NCI-H146 treated with DMSO at 0.1 percent for 48 hours (cell line): ENCODE measurements around the gene SLC25A33.

Experiments used
- DNase-seq: peaks from one replicate; lab custom pipeline; 2025; ENCODE audit not compliant: unreplicated experiment; lab: John Stamatoyannopoulos, UW

Gene SLC25A33

DNA sequence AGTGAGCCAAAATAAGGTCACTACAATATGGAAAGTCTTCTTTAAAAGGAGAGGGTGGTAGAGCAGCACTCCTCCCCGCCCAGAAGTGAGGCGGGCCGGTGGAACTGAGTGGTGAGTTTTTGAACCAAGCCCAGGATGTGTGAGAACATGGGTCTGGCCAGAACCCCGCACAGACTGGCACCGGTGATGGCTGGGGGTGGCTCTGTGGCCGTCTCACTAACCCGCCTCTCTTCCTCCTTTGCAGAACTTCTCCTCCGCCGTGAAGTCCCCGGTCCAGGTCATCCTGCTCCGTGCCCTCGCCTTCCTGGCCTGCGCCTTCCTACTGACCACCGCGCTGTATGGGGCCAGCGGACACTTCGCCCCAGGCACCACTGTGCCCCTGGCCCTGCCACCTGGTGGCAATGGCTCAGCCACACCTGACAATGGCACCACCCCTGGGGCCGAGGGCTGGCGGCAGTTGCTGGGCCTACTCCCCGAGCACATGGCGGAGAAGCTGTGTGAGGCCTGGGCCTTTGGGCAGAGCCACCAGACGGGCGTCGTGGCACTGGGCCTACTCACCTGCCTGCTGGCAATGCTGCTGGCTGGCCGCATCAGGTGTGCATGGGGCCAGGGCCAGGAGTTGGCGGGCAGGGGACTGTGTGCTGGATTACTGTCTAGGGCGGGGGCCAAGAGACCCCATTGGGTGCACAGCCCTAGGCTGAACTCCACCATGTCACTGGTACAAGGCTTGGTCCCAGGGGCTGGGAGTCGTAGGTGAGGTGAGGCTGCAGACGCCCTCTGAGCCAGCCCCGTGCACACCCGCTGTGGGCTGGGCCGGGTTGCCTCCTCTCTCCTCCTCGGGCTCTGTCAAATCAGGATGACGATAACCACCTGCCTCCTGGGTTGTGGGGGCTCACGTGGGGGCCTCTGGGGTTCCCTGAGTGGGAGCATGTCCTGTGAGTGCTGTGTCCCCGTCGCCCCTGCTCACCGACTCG lies 61.9 kb downstream of the SLC25A33 start:
- DNase-seq = no peak

DNA sequence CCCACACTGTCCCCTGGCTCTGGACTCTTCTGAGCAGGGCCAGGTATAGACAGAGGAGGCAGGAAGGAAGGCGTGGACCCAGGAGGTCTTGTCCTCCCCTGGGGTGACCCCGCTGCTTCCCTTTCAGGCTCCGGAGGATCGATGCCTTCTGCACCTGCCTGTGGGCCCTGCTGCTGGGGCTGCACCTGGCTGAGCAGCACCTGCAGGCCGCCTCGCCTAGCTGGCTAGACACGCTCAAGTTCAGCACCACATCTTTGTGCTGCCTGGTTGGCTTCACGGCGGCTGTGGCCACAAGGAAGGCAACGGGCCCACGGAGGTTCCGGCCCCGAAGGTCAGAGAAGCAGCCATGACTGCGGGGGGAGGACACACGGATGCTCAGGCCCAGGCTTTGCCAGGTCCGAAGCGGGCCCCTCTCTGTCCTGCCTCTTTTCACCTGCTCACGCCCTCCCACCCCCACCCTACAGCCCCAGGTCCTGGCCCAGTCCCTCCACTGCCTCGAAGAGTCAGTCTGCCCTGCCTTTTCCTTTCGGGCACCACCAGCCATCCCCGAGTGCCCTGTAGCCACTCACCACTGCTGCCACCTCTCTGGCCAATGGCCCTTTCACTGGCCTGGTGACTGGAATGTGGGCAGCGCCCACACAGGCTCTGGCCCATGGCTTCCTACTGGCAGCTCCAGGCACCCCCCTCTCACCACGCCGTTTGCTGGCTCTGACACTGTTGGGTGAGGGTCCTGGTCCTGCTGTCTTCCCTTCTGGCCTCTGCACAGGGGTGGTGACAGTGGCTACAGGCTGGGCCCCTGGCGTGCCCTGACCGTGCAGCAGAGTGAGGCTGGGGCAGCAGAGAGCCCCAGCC lies 62.9 kb downstream of the SLC25A33 start:
- DNase-seq = peak; percentile 69

DNA sequence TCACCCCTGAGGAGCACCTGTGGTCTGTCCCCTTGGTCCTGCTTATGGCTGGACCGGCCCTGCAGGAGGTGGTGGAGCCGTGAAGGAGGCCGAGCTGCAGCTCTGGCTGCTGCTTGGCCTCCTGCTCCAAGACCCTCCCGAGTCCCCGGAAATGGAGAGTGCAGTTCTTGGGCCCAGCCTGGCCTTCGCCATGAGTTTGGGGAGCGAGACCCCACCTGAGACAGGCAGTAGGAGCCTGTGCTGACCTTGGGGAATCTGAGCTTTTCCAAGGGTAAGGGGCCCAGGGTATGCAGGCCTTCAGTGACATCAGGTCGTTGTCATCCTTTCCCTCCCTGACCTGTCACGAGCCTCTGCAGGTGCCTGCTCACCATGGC lies 63.5 kb downstream of the SLC25A33 start:
- no peak for DNase-seq

DNA sequence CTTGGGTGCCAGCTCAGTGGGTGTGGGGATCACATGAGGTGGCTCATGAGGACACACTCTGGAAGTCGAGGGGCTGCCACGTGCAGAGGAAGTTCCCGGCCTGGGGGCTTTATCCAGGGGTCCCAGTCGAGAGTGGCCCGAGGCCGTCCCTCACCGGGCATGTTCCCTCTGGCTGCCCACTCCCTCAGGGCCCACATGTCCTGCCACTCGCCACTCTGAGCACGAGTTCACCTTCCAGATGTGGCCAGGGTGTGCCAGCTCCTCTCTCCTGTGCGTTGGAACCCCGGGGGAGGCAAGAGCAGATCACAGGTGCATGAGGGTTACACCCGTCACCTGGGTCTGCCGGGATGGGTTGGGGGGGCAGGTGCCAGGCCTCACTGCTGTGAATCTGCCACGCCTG lies 64.0 kb downstream of the SLC25A33 start:
- DNase-seq = no peak

DNA sequence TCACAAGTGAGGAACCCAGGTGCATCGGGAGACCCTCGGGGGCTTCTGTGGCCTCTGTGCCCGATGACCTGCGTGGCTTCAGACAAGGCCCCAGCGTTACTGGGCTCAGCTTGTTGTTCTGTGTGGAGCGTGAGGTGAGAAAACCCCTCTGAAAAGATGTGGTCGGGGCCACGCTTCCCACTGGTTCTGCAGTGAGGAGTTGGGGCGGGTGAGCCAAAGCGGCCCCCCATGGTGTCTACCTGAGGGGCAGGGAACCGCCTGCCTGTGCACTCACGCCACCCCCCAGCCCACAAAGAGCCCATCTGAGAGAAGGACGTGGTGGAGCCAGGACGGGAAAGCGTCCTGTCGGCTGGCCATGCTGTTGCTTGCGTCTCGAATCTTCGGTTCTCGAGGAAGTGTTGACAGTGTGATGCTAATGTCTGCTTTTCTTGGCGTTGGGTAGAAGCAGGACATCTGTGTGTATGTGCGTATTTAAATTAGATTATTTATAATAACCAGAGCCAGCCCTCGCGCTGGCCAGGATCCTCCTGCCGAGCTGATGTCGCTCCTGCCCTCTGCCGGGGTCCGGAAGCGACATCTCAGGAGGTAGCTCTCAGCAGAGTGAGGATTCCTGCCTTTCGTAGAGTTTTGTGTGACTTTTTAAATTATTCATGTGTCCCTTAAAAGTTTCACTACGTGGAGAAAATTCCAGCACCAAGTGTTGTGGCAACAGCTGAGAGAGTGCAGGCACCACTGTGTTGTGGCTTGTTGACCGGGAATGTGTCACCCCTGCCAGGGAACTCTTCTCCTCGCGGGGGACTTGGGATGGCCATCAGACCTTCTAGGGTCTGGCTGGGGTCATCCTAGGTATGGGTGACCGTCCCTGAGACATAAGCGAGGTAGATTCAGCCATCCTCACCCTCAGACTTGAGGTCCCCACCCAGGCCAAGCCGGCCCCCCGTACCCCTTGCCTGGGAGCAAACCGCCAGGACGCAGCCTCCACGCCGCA lies 64.8 kb downstream of the SLC25A33 start:
- no peak for DNase-seq

DNA sequence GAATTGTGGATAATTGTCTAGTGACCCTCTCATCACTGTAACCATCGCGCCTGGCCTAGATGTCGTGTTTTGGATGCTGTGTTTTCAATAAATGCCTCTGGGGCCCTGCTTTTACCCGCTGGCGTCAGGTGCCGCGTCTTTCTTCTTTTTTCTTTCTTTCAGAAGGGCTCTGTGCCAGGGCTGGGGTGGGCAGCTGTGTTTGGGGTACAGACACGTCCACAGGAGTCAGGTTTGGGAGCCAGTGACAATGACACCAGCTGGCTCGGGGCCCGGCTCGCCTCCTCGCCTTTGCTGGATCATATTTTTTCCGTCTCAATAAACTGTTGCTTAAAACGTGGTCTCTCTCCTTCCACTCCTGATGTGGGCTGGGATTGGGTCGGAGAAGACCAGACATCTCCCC lies 65.6 kb downstream of the SLC25A33 start:
- DNase-seq = no peak

DNA sequence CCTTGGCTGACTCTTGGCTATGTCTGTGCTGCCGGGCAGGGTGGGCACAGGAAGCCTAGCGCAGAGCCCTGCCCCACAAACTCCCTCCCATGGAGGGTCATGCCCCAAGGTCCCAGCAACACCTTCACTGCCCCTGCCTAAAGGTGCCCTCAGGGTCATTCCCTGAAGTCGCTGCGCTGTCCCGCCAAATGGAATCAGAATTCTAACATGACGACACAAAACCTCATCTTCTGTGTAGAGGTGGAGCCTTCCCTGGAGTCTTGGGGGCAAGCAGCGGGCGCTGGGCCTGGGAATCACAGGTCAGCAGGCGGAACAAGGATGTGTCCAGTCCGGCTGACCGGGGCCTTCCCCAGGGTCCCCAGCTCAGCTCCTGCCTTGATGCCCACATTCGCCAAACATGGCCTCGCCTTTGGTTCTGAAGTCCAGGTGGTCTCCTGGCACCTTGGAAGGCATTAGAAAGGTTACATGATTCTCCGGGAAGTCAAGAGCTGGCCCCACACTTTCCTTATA lies 66.7 kb downstream of the SLC25A33 start:
- no peak for DNase-seq

DNA sequence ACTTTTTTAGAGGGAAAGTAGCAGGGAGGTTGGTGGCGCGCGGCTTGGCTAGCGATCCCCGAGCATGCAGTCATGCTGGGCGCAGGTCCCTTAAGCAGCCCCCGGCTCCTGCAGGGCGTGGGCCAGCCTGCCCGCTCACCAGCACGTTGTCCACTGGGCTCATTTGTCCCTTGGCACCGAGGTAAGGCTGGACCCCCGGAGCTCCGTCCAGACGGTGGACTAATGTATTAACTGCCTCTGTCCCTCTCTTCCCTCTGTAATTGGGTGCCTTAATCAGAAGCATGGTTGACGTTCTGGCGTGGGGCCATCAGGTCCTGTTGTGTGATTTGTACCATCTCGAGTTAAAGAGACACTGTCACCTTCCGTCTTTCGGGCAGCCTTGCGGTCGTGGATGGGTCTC lies 67.2 kb downstream of the SLC25A33 start:
- DNase-seq = no peak

DNA sequence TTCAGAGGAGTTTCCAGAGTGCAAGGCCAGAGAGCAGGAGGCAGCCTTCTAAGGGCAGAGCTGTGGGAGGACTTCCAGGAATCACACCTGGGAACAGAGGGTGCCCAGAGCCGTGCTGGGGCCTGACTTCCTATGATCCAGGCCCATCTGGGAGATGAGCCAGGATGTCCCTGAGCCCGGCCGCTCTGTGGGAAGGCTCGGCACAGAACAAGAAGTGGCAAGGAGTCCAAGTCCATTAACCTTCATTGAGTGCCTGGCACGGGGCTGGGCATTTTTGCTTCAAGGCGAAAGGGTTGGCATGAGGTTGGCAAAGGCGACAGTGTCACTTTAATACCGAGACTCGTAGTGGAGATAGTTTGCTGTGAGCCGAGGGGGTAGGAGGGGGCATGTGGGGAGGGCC lies 67.7 kb downstream of the SLC25A33 start:
- DNase-seq = no peak

DNA sequence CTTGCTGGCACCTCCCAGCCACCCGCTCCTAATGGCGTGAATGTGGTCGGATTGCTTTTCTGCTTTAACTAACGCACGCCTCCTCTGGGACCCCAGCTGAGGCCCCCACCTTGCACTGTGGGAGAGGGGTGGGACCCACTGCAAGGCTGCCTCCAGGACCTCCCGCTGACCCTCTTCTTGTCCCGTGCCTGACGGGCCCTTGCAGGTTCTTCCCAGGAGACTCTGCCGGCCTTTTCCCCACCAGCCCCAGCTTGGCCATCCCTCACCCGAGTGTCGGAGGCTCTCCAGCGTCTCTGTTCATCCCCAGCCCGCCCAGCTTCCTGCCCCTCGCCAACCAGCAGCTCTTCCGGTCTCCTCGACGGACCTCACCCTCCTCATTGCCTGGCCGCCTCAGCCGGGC lies 68.1 kb downstream of the SLC25A33 start:
- no peak for DNase-seq

DNA sequence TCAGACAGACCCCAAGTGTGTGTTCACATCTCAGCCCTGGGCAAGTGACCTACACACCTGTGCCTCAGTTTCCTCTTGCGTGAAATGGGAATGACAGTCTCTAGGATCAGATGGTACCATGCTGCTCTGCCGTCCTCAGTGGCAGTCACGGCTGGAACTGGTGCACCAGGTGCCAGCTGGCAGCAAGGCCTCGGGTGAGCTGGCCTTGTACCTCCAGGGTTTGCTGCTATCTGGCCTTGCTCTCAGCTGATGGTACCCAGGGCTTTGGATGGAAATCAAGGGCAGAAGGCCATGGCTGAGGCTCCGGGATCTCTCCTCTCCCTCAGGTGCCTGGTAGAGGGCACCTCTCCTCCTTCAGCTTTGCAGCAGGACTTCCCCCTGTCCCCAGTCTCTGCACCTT lies 70.7 kb downstream of the SLC25A33 start:
- no peak for DNase-seq

DNA sequence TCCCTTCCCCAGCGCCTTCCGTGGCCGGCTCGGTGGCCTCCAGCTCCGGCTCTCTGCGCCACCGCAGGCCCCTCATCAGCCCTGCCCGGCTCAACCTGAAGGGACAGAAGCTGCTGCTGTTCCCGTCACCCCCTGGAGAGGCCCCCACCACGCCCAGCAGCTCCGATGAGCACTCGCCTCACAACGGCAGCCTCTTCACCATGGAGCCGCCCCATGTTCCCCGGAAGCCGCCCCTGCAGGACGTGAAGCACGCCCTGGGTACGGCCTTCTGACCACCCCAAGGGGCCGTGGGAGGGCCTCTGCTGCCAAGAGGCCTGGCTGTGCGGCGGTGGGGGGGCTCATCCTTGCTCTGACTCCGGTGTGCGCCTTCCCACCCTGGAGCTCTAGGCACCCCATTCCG lies 71.3 kb downstream of the SLC25A33 start:
- DNase-seq = no peak

DNA sequence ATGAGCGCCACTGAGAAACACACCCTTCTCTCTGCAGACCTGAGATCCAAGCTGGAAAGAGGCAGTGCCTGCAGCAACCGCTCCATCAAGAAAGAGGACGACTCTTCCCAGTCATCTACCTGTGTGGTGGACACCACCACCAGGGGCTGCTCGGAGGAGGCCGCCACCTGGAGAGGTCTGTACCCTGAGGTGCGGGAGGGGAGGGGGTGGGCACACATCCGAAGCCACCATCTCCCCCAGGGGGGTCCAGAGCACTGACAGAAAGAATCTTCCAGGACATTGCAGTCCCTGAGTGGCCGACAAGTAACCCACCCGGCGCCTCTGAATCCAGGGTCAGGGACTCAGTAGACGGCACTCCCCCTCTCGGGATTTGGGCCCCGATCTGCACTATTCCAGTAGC lies 72.5 kb downstream of the SLC25A33 start:
- DNase-seq = no peak

DNA sequence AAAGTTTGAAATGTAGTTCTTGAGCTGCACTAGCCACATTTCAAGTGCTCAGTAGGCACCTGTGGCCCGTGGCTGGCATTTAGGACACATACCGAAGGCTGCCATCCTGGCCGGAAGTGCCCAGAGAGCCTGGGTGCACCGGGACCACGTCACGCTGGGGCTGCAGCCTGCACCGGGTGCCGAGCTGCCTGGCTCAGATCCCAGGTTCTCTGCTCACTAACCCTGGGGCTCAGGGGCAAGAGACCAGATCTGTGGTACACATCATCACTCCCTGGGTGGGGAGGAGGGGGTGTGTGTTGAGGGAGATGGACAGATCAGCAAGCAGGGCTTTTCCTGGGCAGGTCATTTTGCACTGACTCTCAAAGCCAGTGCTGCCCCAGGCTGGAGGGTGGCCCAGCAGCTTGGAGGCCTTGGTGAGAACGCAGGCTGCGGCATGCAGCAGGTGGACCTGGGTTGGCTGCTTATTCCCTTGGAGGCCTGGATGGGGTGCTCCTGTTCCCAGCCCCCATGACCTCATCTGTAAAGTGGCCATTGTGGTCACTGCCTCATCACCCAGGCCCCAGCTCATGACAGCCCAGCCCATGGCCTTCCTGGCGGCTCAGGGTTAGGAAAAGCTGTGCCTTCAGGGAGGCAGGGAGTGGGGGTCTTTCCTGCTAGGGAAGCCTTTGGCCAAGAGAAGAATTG lies 73.0 kb downstream of the SLC25A33 start:
- no peak for DNase-seq

DNA sequence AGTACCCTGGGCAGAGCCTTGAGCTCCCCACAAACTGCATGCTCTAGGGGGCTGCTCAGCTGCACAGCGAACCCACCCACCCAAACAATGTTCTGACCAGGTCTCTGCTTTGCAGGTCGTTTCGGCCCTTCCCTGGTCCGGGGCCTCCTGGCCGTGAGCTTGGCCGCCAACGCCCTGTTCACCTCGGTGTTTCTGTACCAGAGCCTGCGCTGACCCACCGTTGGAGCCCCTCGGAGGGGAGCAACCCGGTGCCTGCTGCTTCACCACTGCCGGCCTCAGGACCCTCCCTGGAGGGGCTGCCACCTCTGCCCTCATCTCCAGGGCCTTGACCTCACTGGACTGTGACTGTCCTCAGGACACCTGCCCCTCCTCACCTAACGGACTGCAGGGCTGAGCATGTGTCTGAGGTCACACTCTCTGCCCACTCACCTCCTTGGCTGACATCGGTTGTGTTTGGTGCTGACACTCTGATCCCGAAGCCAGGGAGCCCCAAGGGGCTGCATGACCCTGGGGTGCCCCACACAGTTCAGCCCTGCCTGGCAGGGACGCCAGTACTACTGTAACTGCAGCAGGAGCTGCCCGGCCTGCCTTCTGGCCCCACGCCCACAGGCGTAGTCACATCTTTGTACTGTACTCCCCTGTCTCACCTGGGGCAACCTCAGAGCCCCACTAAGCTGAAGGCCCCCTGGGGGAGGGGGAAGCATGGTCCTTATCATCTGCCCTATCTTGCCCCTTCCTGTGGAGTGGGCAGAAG lies 73.8 kb downstream of the SLC25A33 start:
- DNase-seq = no peak

DNA sequence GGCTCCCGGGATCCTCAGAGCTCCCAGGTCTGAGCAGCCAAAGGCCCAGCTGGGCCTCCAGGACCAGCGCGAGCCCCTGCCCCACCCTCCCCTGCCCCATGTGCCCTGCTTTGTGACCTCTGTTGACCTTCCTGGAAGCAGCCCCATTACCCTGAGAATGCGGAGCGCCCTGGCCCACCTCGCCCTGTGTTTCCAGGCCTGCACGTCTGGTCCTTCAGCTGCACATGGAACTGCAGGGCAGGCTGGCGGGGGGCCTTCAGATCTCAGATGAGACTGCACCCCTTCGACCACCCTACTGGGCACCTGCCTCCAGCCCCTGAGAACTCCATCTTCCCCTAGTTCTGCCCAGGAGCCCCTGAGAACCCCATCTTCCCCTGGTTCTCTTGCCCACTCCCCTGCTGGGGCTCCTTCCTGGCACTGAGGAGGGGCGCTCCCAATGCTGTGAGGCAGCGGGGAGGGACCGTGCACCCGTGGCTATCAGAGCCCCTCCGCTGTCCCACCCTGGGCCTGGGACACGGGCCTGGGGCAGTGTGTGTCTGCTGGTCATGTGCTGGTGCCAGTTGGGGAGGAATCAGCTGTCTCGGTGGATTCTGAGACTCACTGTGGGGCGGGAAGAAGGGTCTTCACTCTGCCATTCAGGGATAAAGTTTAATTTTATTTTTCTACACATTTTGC lies 74.5 kb downstream of the SLC25A33 start:
- DNase-seq = no peak

DNA sequence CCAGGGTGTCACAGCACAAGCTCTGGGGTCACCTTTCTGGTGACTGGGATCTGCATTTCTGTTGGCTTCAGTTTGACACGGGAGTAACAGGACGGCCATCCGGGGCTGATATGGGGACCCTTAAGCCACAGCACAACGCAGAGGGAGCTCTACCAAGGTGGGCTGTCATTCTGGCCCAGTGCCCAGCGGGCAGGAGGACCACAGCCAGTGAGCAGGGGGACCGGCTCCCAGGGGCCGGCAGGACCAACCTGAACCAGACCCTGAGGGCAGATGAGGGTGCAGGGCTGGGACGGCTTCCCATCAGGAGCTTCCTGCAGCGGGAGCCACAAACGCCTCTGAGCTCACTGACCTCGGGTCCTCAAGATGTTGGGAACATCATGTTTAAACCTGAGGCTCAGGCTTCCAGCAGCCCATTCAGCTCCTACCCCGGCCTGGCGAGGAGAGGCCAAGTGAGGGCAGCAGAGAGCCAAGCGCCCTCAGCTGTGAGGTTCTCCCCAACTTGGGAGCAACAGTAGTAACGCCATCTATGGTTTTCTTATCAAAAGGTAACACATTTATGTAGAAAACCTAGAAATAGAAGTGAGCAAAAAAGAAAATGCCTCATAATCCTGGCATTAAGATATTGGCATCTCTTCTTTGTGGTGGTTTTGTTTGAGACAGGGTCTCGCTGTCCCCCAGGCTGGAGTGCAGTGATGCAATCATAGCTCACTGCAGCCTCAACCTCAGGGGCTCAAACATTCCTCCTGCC lies 76.2 kb downstream of the SLC25A33 start:
- no peak for DNase-seq
